NCI-H2029 (cell line): ENCODE data around the gene PEX7.
"Not testable (repeated sequence)": the region's sequence is repeated elsewhere in the genome, so short reads cannot be mapped to it uniquely, and the experiment has no call there.

Experiments used
- DNase-seq: peaks from one replicate; lab custom pipeline; 2025; lab: John Stamatoyannopoulos, UW

The PEX7 gene

GRCh38 chr6:136895901-136896300 is 73.5 kb downstream of the PEX7 start:
- DNase-seq: no peak

GRCh38 chr6:136897071-136897470 is 74.7 kb downstream of the PEX7 start:
- no peak for DNase-seq

DNA sequence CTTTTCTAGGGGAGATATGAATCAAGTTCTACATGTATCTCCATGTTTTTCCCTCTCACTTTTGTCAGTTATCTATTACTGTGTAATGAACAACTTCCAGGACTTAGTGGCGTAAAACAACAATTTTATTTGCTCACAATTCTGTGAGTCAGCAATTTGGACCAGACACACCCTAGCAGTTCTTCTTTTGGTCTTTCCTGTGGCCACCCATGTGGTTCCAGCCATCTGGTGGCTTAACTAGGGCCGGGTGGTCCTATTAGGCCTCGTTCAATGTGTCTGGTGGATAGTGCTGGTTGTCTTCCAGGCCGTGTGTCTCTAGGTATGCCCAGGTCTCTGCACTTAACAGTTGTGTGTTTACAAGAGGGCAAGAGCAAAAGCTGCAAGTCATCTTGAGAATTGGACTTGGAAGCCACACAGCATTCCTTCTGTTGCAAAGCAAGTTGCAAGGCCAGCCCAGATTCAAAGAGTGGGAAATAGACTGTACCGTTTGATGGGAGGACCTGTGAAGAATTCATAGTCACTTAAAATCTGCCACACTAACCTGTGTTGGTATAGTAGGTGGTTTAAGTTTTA is 78.9 kb downstream of the PEX7 start:
- no peak for DNase-seq

DNA sequence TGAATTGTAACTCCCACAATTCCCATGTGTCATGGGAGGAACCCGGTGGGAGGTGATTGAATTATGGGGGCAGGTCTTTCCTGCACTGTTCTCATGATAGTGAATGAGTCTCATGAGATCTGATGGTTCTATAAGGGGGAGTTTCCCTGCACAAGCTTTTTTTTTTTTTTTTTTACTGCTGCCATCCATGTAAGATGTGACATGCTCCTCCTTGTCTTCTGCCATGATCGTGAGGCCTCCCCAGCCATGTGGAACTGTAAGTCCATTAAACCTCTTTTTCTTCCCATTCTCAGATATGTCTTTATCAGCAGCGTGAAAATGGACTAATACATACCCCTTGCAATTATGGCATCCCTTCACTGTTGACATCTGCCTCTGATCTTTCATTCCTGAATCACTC is 82.1 kb downstream of the PEX7 start:
- not testable (repeated sequence) for DNase-seq

- no peak for DNase-seq
Observed at GRCh38 chr6:136914947-136915346, 92.6 kb downstream of the PEX7 start.

DNA sequence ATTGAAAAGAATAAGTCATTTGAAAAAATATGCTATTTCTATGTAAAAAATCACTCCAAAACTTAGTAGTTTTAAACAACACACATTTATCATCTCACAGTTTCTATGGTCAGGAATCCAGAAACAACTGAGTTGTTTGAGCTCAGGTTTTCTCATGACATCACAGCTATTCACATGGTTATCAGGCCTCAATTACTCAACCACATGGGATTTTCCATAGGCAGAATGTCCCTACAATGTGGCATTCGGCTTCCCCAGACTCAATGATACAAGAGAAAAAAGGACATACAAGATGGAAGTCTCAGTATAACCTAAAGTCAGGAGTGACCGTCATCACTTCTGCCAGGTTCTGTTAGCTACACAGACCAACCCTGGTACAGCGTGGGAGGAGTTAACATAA is 96.3 kb downstream of the PEX7 start:
- DNase-seq: no peak

- no peak for DNase-seq
Observed at GRCh38 chr6:136920216-136920615, 97.8 kb downstream of the PEX7 start.

DNA sequence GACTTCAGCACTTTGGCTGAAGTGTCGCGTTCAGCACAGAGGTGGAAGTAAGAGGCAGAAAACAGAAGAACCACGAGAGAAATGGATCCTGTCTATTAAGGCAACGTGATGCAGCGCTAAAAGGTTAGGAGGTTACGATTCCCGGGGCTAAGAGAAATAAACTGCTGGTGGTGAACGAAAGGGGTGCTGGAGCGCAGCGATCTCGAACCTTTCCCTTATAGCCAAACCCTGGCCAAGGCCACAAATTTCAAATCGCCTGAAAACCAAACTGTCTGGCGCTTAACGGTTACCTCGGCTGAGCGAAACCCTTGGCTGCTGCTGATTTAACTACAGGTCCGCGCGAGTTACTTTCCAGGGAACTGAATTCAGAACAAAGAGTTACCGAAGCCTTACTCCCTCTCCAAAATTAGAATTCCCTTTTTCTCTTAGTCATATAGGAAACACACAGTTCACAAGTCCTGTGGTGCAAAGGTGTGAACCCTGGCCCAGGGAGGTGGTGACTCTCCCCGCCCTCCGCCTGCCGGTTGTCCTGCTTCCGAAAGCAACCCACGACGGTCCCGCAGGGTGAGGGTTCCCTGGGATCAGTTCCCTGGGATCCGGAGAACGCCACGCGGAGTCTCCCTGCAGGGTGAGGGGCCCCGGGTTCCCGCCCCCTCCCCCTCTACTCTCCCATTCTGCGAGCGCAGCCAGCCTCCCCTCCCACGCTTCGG is 98.4 kb downstream of the PEX7 start:
- no peak for DNase-seq

DNA sequence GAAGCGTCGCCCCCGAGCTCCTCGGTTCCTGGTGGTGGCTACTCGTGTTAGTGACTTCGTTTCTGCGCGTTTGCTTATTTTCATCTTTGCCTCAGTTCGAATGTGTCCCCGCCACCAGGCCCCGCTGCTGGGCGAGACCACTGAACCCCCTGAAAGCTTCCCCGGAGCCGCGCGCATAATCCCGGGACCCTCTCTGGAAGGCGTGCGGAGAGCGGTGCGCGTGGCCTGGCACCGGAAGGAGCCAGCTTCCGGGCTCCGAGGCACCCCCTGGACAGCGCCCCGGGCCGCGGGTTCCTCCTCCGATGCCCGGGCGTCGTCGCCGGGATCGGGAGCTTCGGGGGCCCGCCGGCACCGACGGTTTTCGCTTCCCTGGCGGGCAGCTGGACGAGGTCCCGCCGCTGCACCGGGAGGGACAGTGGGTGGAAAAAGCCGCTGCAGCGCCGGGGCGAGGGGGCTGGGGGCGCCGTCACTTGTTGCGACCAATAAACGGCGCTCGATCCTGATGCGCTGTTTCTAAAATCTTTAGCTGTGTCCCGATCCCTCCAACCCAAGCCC is 99.1 kb downstream of the PEX7 start:
- DNase-seq: peak; percentile 12

GRCh38 chr6:136921936-136922684 is 99.7 kb downstream of the PEX7 start, which contains the start of gene SLC35D3:
Gene SLC35D3, plus strand, starts transcription at chr6:136922301. Its CDS starts 128 bp downstream, at chr6:136922429.
- DNase-seq: no peak

- no peak for DNase-seq
Observed at GRCh38 chr6:136922685-136923006, 100.3 kb downstream of the PEX7 start.

DNA sequence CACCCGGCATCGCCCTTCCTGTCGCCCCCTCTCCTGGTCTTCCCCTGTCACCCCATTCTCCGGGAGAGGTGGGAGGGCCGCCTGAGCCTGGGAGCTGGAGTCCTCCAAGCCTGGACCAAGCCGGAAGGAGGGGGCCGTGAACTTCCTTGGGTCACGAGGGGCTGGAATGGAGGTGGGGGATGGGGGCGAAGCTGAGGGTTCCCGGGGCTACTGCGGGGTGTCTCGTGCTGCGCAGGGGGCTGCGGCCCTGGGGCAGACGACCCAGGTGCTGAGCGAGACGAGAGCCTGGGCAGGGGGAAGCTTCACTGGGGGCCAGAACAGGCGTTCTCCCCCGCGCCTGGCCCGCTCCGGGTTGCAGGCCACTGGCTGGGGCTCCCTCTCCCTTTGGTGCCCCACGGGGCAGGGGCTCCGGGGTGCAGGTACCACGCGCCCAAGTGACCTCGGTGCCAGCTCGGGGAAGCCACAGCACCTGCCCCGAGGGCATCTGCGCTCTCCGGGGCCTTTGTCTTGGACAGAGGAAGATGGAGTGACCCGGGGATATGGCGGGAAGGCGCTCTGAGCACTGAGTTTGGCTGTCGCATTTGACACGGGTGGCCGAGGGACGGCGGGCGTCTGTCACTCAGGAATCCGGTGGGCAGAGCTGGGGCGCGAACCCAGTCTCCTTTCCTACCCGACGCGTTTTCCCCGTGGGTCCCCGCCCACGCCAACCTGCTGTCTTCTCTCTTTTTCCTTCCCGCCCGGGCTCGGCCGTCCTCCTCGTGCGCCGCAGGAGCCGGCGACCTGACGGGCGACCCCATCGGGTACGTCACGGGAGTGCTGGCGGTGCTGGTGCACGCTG is 100.9 kb downstream of the PEX7 start:
- DNase-seq: no peak

GRCh38 chr6:136923954-136924673 is 101.7 kb downstream of the PEX7 start:
- no peak for DNase-seq

DNA sequence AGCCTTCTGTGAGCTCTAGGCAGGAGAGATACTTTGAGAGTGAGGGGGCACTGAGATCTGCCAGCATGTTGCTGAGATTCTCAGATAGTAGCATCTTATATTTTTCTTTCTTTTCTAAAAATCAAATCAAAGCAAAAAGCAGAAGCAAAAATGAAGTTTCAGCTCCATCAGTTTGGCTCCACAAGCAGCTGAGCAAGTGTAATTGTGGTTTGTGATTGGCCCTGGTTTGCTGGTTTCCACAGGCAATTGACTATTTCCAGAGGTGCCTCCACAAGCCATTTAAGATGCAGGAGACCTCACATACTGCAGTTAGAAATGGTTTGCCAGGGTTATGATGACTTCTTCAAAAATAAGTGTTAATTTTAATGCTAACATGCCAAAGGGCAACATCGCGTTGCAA is 104.0 kb downstream of the PEX7 start:
- DNase-seq: no peak

DNA sequence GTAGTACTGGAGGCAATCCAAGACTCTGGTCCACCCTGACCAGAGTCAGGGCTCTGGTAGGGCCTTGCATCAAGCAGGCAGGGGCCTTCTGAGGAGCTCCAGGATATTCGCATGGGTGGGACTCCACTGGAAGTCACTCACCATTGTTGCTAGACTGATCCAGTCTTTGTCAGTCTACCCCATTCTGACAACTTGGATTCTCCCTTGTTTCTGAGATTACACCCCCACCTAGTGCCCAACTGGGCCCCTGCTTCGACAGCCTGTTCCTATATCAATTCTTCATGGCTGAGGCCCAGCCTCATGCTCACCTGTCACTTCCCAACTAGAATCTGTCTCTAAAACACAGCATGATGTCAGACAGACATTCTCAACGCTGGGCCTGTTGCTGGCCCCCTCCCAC is 104.9 kb downstream of the PEX7 start:
- no peak for DNase-seq

DNA sequence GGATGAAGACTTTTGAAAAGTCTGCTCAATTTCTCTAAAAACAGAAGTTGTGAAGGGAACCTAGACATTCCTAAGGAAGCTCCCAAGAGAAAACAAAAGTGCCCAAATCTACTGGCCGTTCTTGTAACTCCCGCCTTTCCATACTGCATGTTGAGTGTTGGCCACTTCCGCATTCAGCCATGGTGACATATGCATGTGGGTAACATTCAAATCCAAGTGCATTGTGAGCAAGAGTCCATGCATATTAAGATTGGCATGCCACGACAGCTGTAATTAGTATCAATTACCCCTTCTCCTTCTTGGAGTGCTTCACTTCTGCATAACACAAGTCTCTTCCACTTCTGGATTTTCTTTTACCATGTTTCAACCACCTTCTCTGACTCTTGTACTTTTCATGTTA is 108.1 kb downstream of the PEX7 start:
- no peak for DNase-seq

DNA sequence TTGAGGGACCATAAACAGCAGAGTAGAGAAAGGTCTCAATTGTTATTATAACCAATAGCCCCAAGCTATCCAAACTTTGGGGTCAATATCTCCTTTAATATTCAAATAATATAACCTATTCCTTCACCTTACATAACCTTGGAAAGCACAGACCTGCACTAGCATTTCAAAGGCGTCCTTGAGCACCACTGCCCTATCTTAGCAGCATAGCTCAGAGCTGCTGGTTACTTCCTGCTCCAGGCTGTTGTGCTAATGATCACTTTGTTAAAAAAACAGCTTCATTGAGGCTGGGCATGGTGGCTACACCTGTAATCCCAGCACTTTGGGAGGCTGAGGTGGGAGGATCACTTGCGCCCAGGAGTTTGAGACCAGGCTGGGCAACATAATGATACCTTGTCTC is 110.2 kb downstream of the PEX7 start:
- DNase-seq: no peak

- DNase-seq: no peak
Observed at GRCh38 chr6:136945072-136945471, 122.7 kb downstream of the PEX7 start.

DNA sequence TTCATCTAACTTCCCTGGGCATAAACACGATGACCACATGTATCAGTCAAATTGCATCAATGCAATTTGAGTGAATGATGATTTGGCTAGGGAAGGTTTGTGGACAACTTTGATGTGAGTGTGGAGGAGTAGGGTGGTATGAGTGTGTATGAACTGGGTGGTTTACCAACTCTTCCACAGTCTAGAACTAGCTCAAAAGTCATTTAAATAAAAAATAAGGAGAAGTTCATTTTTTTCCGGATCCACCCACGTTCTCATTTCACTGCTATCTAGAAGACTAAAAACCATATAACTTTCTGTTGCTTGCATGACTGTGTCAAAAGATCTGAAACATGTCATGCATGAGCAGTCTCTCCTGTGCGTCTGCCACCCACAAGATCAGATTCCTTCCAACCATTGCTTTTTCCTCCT is 123.3 kb downstream of the PEX7 start:
- DNase-seq: no peak

DNA sequence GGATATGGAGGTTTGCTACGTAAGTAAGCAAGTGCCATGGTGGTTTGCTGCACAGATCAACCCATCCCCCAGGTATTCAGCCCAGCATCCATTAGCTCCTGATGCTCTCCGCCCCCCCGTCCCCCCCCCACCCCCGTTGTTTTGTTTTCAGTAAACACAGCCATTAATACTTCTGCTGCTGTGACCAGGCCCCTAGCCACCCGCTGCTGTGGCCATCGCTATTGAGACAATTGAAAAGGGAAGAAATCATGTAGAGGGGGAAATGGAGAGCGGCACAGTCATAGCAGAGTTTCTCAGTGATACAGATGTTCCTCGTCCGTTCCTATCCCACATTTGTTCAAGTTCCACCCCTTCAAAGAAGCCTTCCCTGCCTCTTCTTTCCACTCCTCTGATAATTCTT is 124.6 kb downstream of the PEX7 start:
- no peak for DNase-seq

DNA sequence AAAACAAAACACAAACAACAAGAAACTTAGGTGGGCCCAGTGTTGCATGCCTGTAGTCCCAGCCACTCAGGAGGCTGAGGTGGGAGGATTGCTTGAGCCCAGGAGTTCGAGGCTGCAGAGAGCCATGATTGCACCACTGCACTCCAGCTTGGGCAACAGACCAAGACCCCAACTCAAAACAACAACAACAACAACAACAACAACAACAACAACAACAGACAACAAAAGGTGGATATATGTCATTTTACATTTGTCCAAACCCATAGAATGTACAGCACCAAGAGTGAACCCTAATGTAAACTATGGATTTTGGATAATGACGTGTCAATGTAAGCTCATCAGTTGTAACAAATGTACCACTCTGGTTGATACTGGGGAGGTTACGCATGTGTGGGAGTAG is 127.6 kb downstream of the PEX7 start:
- not testable (repeated sequence) for DNase-seq
